T-helper 2 cell treated with Interferon-gamma antibody and Interleukin-4, amounts not matched to agents 5 μg/mL and 100 μg/mL, for 36 hours (primary cell): ENCODE data around the gene CCNL2.
"Not testable (repeated sequence)": the region's sequence is repeated elsewhere in the genome, so short reads cannot be mapped to it uniquely, and the experiment has no call there.

Experiments
- DNase-seq: peaks from one replicate; pipeline ENCODE4 v3.0.0; 2021; ENCODE audit warnings: low spot score
- H3K27ac Mint-ChIP-seq: one replicate; pipeline ENCODE4 v1.8.0; 2021; ENCODE audit warnings: mild to moderate bottlenecking, mixed read lengths
- H3K27me3 Mint-ChIP-seq: one replicate; pipeline ENCODE4 v1.8.0; 2021; ENCODE audit warnings: low read depth, mixed read lengths
- H3K36me3 Mint-ChIP-seq: one replicate; pipeline ENCODE4 v1.8.0; 2021; ENCODE audit warnings: low read depth, mixed read lengths
- H3K4me1 Mint-ChIP-seq: one replicate; pipeline ENCODE4 v1.8.0; 2021; ENCODE audit warnings: low read depth, mixed read lengths
- H3K4me3 Mint-ChIP-seq: one replicate; pipeline ENCODE4 v1.8.0; 2022; ENCODE audit warnings: mild to moderate bottlenecking, moderate library complexity, mixed read lengths
- H3K9me3 Mint-ChIP-seq: one replicate; pipeline ENCODE4 v1.8.0; 2021; ENCODE audit warnings: mixed read lengths

CCNL2 gene

GRCh38 chr1:1419363-1419812 is 20.3 kb upstream of the CCNL2 start:
- Mint-ChIP-seq H3K27ac (no peak overlapping the region), H3K4me3 (no peak overlapping the region), H3K4me1 (peaks cover 5% of the 10 kb centered on the region), H3K27me3 (peaks cover 4% of the 10 kb centered on the region), H3K9me3 (no peaks in the 10 kb centered on the region), H3K36me3 (no peaks in the 10 kb centered on the region)
- no peak for DNase-seq

GRCh38 chr1:1418464-1419362 is 19.6 kb upstream of the CCNL2 start:
- no peak overlapping the region for H3K27ac Mint-ChIP-seq
- no peak for DNase-seq
- H3K4me1 Mint-ChIP-seq, result peaks cover 5% of the 10 kb centered on the region
- H3K27me3 Mint-ChIP-seq, result peaks cover 4% of the 10 kb centered on the region
- no peaks in the 10 kb centered on the region for H3K36me3 Mint-ChIP-seq
- no peak overlapping the region for H3K4me3 Mint-ChIP-seq
- H3K9me3 Mint-ChIP-seq, result no peaks in the 10 kb centered on the region

- H3K36me3 Mint-ChIP-seq, H3K4me3 Mint-ChIP-seq, DNase-seq, H3K27me3 Mint-ChIP-seq, H3K9me3 Mint-ChIP-seq, H3K27ac Mint-ChIP-seq, H3K4me1 Mint-ChIP-seq: not testable (repeated sequence)
These were observed 18.8 kb upstream of the CCNL2 start for GRCh38 chr1:1417825-1418463.

GRCh38 chr1:1417396-1417795 is 18.3 kb upstream of the CCNL2 start:
- H3K4me1 Mint-ChIP-seq, H3K4me3 Mint-ChIP-seq, H3K27ac Mint-ChIP-seq, H3K9me3 Mint-ChIP-seq, H3K27me3 Mint-ChIP-seq, H3K36me3 Mint-ChIP-seq, DNase-seq: not testable (repeated sequence)

GRCh38 chr1:1415751-1416150 is 16.6 kb upstream of the CCNL2 start:
- Mint-ChIP-seq H3K9me3 (peaks cover 3% of the 10 kb centered on the region), H3K36me3 (peaks cover 2% of the 10 kb centered on the region), H3K27me3 (peaks cover 4% of the 10 kb centered on the region), H3K27ac (no peak overlapping the region), H3K4me1 (peaks cover 5% of the 10 kb centered on the region), H3K4me3 (no peak overlapping the region)
- DNase-seq, result no peak

GRCh38 chr1:1412311-1412902 is 13.3 kb upstream of the CCNL2 start:
- not testable (repeated sequence) for H3K4me3 Mint-ChIP-seq, H3K27ac Mint-ChIP-seq

GRCh38 chr1:1411626-1412025 is 12.5 kb upstream of the CCNL2 start:
- Mint-ChIP-seq H3K4me3 (no peak overlapping the region), H3K36me3 (peaks cover 11% of the 10 kb centered on the region), H3K4me1 (peaks cover 8% of the 10 kb centered on the region), H3K9me3 (peaks cover 3% of the 10 kb centered on the region), H3K27ac (no peak overlapping the region), H3K27me3 (peaks cover 2% of the 10 kb centered on the region)
- no peak for DNase-seq

More at GRCh38 chr1:1412311-1412902, 13.3 kb upstream of the CCNL2 start:
- H3K4me1 Mint-ChIP-seq, DNase-seq, H3K36me3 Mint-ChIP-seq, H3K9me3 Mint-ChIP-seq, H3K27me3 Mint-ChIP-seq: not testable (repeated sequence)

GRCh38 chr1:1410238-1410637 is 11.1 kb upstream of the CCNL2 start:
- Mint-ChIP-seq H3K4me1 (peaks cover 14% of the 10 kb centered on the region), H3K36me3 (peaks cover 24% of the 10 kb centered on the region)
- not testable (repeated sequence) for DNase-seq, H3K9me3 Mint-ChIP-seq, H3K27me3 Mint-ChIP-seq, H3K4me3 Mint-ChIP-seq, H3K27ac Mint-ChIP-seq

GRCh38 chr1:1407636-1408318 is 8.6 kb upstream of the CCNL2 start:
- H3K27me3 Mint-ChIP-seq, result no peaks in the 10 kb centered on the region
- H3K36me3 Mint-ChIP-seq, result peaks cover 38% of the 10 kb centered on the region
- peaks cover 3% of the 10 kb centered on the region for H3K9me3 Mint-ChIP-seq
- DNase-seq, result peak; percentile 20
- H3K4me3 Mint-ChIP-seq, result peak overlapping the region; percentile 87
- peak overlapping the region; percentile 87 for H3K27ac Mint-ChIP-seq
- peaks cover 16% of the 10 kb centered on the region for H3K4me1 Mint-ChIP-seq

GRCh38 chr1:1406821-1407635 is 7.9 kb upstream of the CCNL2 start, which contains the start of gene MRPL20:
Gene MRPL20, minus strand, starts transcription at chr1:1407293. Its CDS starts 76 bp downstream, at chr1:1407217.
- Mint-ChIP-seq H3K4me1 (peaks cover 18% of the 10 kb centered on the region), H3K4me3 (peak within 1 kb of the TSS; percentile 90), H3K27me3 (no peaks in the 10 kb centered on the region), H3K36me3 (peaks cover 43% of the 10 kb centered on the region), H3K27ac (peak within 1 kb of the TSS; percentile 94), H3K9me3 (no peaks in the 10 kb centered on the region)
- peak; percentile 97 for DNase-seq

GRCh38 chr1:1406101-1406820 is 7.1 kb upstream of the CCNL2 start:
- Mint-ChIP-seq H3K27me3 (no peaks in the 10 kb centered on the region), H3K36me3 (peaks cover 51% of the 10 kb centered on the region)
- DNase-seq, result no peak

GRCh38 chr1:1403653-1404052 is 4.5 kb upstream of the CCNL2 start:
- Mint-ChIP-seq H3K4me3 (no peak overlapping the region), H3K36me3 (peaks cover 68% of the 10 kb centered on the region)

More at GRCh38 chr1:1406101-1406820, 7.1 kb upstream of the CCNL2 start:
- H3K4me1 Mint-ChIP-seq, result peaks cover 19% of the 10 kb centered on the region
- H3K4me3 Mint-ChIP-seq, result peak overlapping the region; percentile 90
- H3K9me3 Mint-ChIP-seq, result no peaks in the 10 kb centered on the region
- peak overlapping the region; percentile 89 for H3K27ac Mint-ChIP-seq

More at GRCh38 chr1:1403653-1404052, 4.5 kb upstream of the CCNL2 start:
- peaks cover 28% of the 10 kb centered on the region for H3K4me1 Mint-ChIP-seq
- no peaks in the 10 kb centered on the region for H3K27me3 Mint-ChIP-seq
- H3K9me3 Mint-ChIP-seq, result no peaks in the 10 kb centered on the region
- no peak overlapping the region for H3K27ac Mint-ChIP-seq
- no peak for DNase-seq
